HG02642 (cell line): Measurements from ENCODE around the gene OXER1.

ENCODE experiments used
- ATAC-seq: cut with Tn5 transposase; IDR thresholded peaks from one replicate; pipeline ENCODE4 v1.9.1; 2021; ENCODE audit warnings: mild to moderate bottlenecking; ENCODE audit not compliant: unreplicated experiment, poor library complexity

Gene OXER1

GRCh38 chr2:42771546-42772153, 7.7 kb upstream of the OXER1 start:
- no peak for ATAC-seq

GRCh38 chr2:42770288-42771131, 6.6 kb upstream of the OXER1 start:
- ATAC-seq = peak; percentile 49

GRCh38 chr2:42769583-42770287, 5.8 kb upstream of the OXER1 start:
- no peak for ATAC-seq

GRCh38 chr2:42768706-42769256, 4.8 kb upstream of the OXER1 start:
- no peak for ATAC-seq

GRCh38 chr2:42767899-42768705, 4.2 kb upstream of the OXER1 start:
- ATAC-seq = no peak

GRCh38 chr2:42767080-42767898, 3.4 kb upstream of the OXER1 start:
- no peak for ATAC-seq

GRCh38 chr2:42765686-42766085, 1.8 kb upstream of the OXER1 start:
- no peak for ATAC-seq

GRCh38 chr2:42764901-42765300, 966 bp upstream of the OXER1 start:
- ATAC-seq = no peak

- no peak for ATAC-seq
Measured at GRCh38 chr2:42762823-42763804, 821 bp downstream of the OXER1 start.

GRCh38 chr2:42762155-42762554, 1.8 kb downstream of the OXER1 start:
- ATAC-seq = no peak

- no peak for ATAC-seq
Measured at GRCh38 chr2:42761554-42761953, 2.4 kb downstream of the OXER1 start.

GRCh38 chr2:42758751-42759150, 5.2 kb downstream of the OXER1 start:
- ATAC-seq = no peak

- ATAC-seq = no peak
Measured at GRCh38 chr2:42757981-42758740, 5.8 kb downstream of the OXER1 start.

GRCh38 chr2:42756966-42757513, 6.9 kb downstream of the OXER1 start:
- ATAC-seq = no peak

- no peak for ATAC-seq
Measured at GRCh38 chr2:42756150-42756775, 7.7 kb downstream of the OXER1 start.

- ATAC-seq = no peak
Measured at GRCh38 chr2:42755191-42755880, 8.6 kb downstream of the OXER1 start.
